ENCODE measurements around the gene THRSP.

GRCh38 chr11:78099666-78100065 lies 36.0 kb downstream of the THRSP start:
- TF ChIP-seq, protein P1, sequence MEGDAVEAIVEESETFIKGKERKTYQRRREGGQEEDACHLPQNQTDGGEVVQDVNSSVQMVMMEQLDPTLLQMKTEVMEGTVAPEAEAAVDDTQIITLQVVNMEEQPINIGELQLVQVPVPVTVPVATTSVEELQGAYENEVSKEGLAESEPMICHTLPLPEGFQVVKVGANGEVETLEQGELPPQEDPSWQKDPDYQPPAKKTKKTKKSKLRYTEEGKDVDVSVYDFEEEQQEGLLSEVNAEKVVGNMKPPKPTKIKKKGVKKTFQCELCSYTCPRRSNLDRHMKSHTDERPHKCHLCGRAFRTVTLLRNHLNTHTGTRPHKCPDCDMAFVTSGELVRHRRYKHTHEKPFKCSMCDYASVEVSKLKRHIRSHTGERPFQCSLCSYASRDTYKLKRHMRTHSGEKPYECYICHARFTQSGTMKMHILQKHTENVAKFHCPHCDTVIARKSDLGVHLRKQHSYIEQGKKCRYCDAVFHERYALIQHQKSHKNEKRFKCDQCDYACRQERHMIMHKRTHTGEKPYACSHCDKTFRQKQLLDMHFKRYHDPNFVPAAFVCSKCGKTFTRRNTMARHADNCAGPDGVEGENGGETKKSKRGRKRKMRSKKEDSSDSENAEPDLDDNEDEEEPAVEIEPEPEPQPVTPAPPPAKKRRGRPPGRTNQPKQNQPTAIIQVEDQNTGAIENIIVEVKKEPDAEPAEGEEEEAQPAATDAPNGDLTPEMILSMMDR (conservative IDR thresholded peaks at IDR 0.05; ENCODE audit: low read depth, low read length), result no peak
- TF ChIP-seq EZH2phosphoT487 (IDR thresholded peaks at IDR 0.05; ENCODE audit: borderline replicate concordance, low read length) (no peak), EZH2 (IDR thresholded peaks at IDR 0.05; ENCODE audit: low read length, unreplicated experiment) (no peak)
